D341Med (cell line): ENCODE measurements around the gene TTC27.
"Not testable (repeated sequence)": the region's sequence is repeated elsewhere in the genome, so short reads cannot be mapped to it uniquely, and the experiment has no call there.

Source experiments
- DNase-seq: peaks from one replicate; pipeline ENCODE4 v3.0.0; 2012; ENCODE audit warnings: low spot score

Gene TTC27

GRCh38 chr2:32807662-32808061 lies 179.8 kb downstream of the TTC27 start:
- no peak for DNase-seq

- DNase-seq: no peak
These were observed 183.2 kb downstream of the TTC27 start for GRCh38 chr2:32810909-32811495.

- no peak for DNase-seq
These were observed 183.8 kb downstream of the TTC27 start for GRCh38 chr2:32811696-32812095.

GRCh38 chr2:32812316-32812715 lies 184.5 kb downstream of the TTC27 start:
- DNase-seq: no peak

GRCh38 chr2:32820088-32820487 lies 192.2 kb downstream of the TTC27 start:
- DNase-seq: no peak

- no peak for DNase-seq
These were observed 192.9 kb downstream of the TTC27 start for GRCh38 chr2:32820701-32821100.

- no peak for DNase-seq
These were observed 196.4 kb downstream of the TTC27 start for GRCh38 chr2:32824070-32824809.

GRCh38 chr2:32825291-32825712 lies 197.5 kb downstream of the TTC27 start:
- DNase-seq: no peak

- no peak for DNase-seq
These were observed 202.3 kb downstream of the TTC27 start for GRCh38 chr2:32830196-32830595.

GRCh38 chr2:32832821-32833220 lies 205.0 kb downstream of the TTC27 start:
- no peak for DNase-seq

- DNase-seq: no peak
These were observed 205.9 kb downstream of the TTC27 start for GRCh38 chr2:32833709-32834108.

GRCh38 chr2:32835148-32835547 lies 207.3 kb downstream of the TTC27 start:
- DNase-seq: no peak

- no peak for DNase-seq
These were observed 209.1 kb downstream of the TTC27 start for GRCh38 chr2:32836933-32837332.

GRCh38 chr2:32838418-32838817 lies 210.6 kb downstream of the TTC27 start:
- no peak for DNase-seq

- no peak for DNase-seq
These were observed 211.1 kb downstream of the TTC27 start for GRCh38 chr2:32838949-32839348.

GRCh38 chr2:32841931-32842898 lies 214.4 kb downstream of the TTC27 start:
- no peak for DNase-seq

GRCh38 chr2:32843699-32844098 lies 215.8 kb downstream of the TTC27 start:
- DNase-seq: no peak

- no peak for DNase-seq
These were observed 216.4 kb downstream of the TTC27 start for GRCh38 chr2:32844253-32844652.

- not testable (repeated sequence) for DNase-seq
These were observed 218.4 kb downstream of the TTC27 start for GRCh38 chr2:32846274-32846673.

GRCh38 chr2:32847734-32848133 lies 219.9 kb downstream of the TTC27 start:
- no peak for DNase-seq

- no peak for DNase-seq
These were observed 221.8 kb downstream of the TTC27 start for GRCh38 chr2:32849456-32850194.
